IMR-90 (cell line): ENCODE data around the gene MYO5A. TPM values are rescaled to one million over a fixed set of nuclear protein-coding genes. Genes with fewer than 3 reads are reported as not detected.

Source experiments
- ATAC-seq: fragments of 200-7000 bp; cut with Tn5 transposase; 2 replicates; pipeline ENCODE4 v1.9.1; 2020; ENCODE audit warnings: low read depth, mild to moderate bottlenecking, moderate library complexity
- BruUV-seq: library from RNA; stranded (reverse); fragments of 400-500 nt; replicated peaks from 2 replicates; lab custom pipeline; 2021; lab: Mats Ljungman, UMichigan
- CTCF ChIA-PET: fragments of 300-600 bp; formaldehyde crosslinking; extraction: SDS; loops from one replicate; lab custom pipeline; 2021; ENCODE audit warnings: antibody characterized with exemption; lab: Yijun Ruan, JAX
- POLR2A ChIA-PET: fragments of 300-600 bp; sonication (Branson Sonifier 250); formaldehyde crosslinking; loops from one replicate; lab custom pipeline; 2022; ENCODE audit warnings: antibody characterized with exemption; ENCODE audit not compliant: unreplicated experiment; lab: Charles Lee
- DNase-seq: peaks from one replicate; pipeline ENCODE4 v3.0.0; 2013
- H2AFZ ChIP-seq: replicated peaks from 2 replicates; pipeline ENCODE3; 2013; ENCODE audit warnings: low read length, mild to moderate bottlenecking; ENCODE audit not compliant: poor library complexity
- H2AK5ac ChIP-seq: 2 replicates; pipeline ENCODE4 v1.6.1; 2013; ENCODE audit warnings: low read depth, low read length, inconsistent platforms
- H2AK9ac ChIP-seq: replicated peaks from 2 replicates; pipeline ENCODE3; 2013; ENCODE audit warnings: mild to moderate bottlenecking, low read depth, low read length, moderate library complexity; ENCODE audit not compliant: poor library complexity
- H2BK120ac ChIP-seq: 2 replicates; pipeline ENCODE4 v1.6.1; 2013; ENCODE audit warnings: low read depth, low read length, inconsistent platforms
- H2BK15ac ChIP-seq: 3 replicates; pipeline ENCODE4 v1.6.1; 2013; ENCODE audit warnings: low read depth, low read length, inconsistent platforms
- H2BK20ac ChIP-seq: 2 replicates; pipeline ENCODE4 v1.6.1; 2013; ENCODE audit warnings: low read depth, mild to moderate bottlenecking, inconsistent platforms, low read length, moderate library complexity
- H2BK5ac ChIP-seq: 2 replicates; pipeline ENCODE4 v1.6.1; 2013; ENCODE audit warnings: mild to moderate bottlenecking, low read depth, low read length, inconsistent platforms; ENCODE audit not compliant: poor library complexity, severe bottlenecking
- H3K14ac ChIP-seq: replicated peaks from 2 replicates; pipeline ENCODE4 v1.6.1; 2013; ENCODE audit warnings: low read depth, low read length, inconsistent platforms
- H3K18ac ChIP-seq: 2 replicates; pipeline ENCODE4 v1.6.1; 2013; ENCODE audit warnings: low read depth, low read length, control low read depth
- H3K23ac ChIP-seq: 2 replicates; pipeline ENCODE4 v1.6.1; 2013; ENCODE audit warnings: low read depth, low read length, inconsistent platforms
- H3K27ac ChIP-seq: 2 replicates; pipeline ENCODE4 v1.5.1; 2013; ENCODE audit warnings: mild to moderate bottlenecking, control low read depth, low read length; ENCODE audit not compliant: insufficient read depth
- H3K27me3 ChIP-seq: 2 replicates; pipeline ENCODE4 v1.6.1; 2013; ENCODE audit warnings: low read length; ENCODE audit not compliant: control insufficient read depth, insufficient read depth
- H3K36me3 ChIP-seq: 2 replicates; pipeline ENCODE4 v1.6.1; 2013; ENCODE audit warnings: low read length, mixed read lengths; ENCODE audit not compliant: control insufficient read depth, insufficient read depth
- H3K4ac ChIP-seq: 2 replicates; pipeline ENCODE4 v1.6.1; 2013; ENCODE audit warnings: low read depth, low read length, inconsistent platforms
- H3K4me1 ChIP-seq: 2 replicates; pipeline ENCODE4 v1.6.1; 2013; ENCODE audit warnings: low read length, mixed read lengths; ENCODE audit not compliant: control insufficient read depth, insufficient read depth
- H3K4me2 ChIP-seq: 2 replicates; pipeline ENCODE4 v1.6.1; 2013; ENCODE audit warnings: low read depth, mild to moderate bottlenecking, control low read depth, low read length, moderate library complexity
- H3K4me3 ChIP-seq: 2 replicates; pipeline ENCODE4 v1.5.1; 2013; ENCODE audit warnings: low read depth, mild to moderate bottlenecking, control low read depth, low read length, moderate library complexity; ENCODE audit not compliant: insufficient read depth
- H3K56ac ChIP-seq: 2 replicates; pipeline ENCODE4 v1.6.1; 2013; ENCODE audit warnings: low read length, inconsistent platforms; ENCODE audit not compliant: insufficient read depth; ENCODE audit errors: extremely low read depth
- H3K79me1 ChIP-seq, 2 experiments: 2 replicates each; pipeline ENCODE4 v1.6.1; 2013; ENCODE audit warnings: low read length in 2 of 2, inconsistent platforms in 1 of 2, low read depth in 1 of 2
- H3K9ac ChIP-seq: 2 replicates; pipeline ENCODE4 v1.6.1; 2013; ENCODE audit warnings: low read depth, low read length, control low read depth
- H3K9me1 ChIP-seq: 2 replicates; pipeline ENCODE4 v1.6.1; 2013; ENCODE audit warnings: low read length, inconsistent platforms; ENCODE audit not compliant: insufficient read depth
- H3K9me3 ChIP-seq: 2 replicates; pipeline ENCODE4 v1.6.1; 2013; ENCODE audit warnings: low read length; ENCODE audit not compliant: control insufficient read depth, insufficient read depth
- H4K20me1 ChIP-seq: 2 replicates; pipeline ENCODE4 v1.6.1; 2013; ENCODE audit warnings: low read length, inconsistent platforms; ENCODE audit not compliant: insufficient read depth
- H4K5ac ChIP-seq: 2 replicates; pipeline ENCODE4 v1.6.1; 2013; ENCODE audit warnings: mild to moderate bottlenecking, low read depth, low read length, control low read depth
- H4K8ac ChIP-seq, 2 experiments: 2 replicates each; pipeline ENCODE4 v1.6.1; 2013; ENCODE audit warnings: low read depth in 2 of 2, low read length in 2 of 2, control low read depth in 1 of 2, inconsistent platforms in 1 of 2
- H4K91ac ChIP-seq: 2 replicates; pipeline ENCODE4 v1.6.1; 2013; ENCODE audit warnings: low read depth, low read length, inconsistent platforms; ENCODE audit not compliant: insufficient read depth
- BHLHE40 ChIP-seq: fragments of 150-350 bp; IDR thresholded peaks from 2 replicates; pipeline ENCODE4 v1.6.1; 2016; ENCODE audit warnings: mild to moderate bottlenecking, low read depth, low read length
- CEBPB ChIP-seq: IDR thresholded peaks from 2 replicates; pipeline ENCODE4 v1.6.1; 2012; ENCODE audit warnings: low read depth, low read length, improper control_type of control experiment
- CHD1 ChIP-seq: IDR thresholded peaks from 2 replicates; pipeline ENCODE4 v1.6.1; 2012; ENCODE audit warnings: low read depth, low read length, improper control_type of control experiment
- ELK1 ChIP-seq: fragments of 150-350 bp; IDR thresholded peaks from 2 replicates; pipeline ENCODE4 v1.6.1; 2016; ENCODE audit warnings: low read depth, mild to moderate bottlenecking, low read length, moderate library complexity, borderline replicate concordance
- FOS ChIP-seq: fragments of 150-350 bp; IDR thresholded peaks from 2 replicates; pipeline ENCODE4 v1.6.1; 2016; ENCODE audit warnings: low read depth, low read length
- MAFK ChIP-seq: IDR thresholded peaks from 2 replicates; pipeline ENCODE4 v1.6.1; 2012; ENCODE audit warnings: low read depth, low read length, improper control_type of control experiment
- MAZ ChIP-seq: IDR thresholded peaks from 2 replicates; pipeline ENCODE4 v1.6.1; 2012; ENCODE audit warnings: low read depth, mild to moderate bottlenecking, low read length, improper control_type of control experiment, moderate library complexity, borderline replicate concordance
- MXI1 ChIP-seq: IDR thresholded peaks from 2 replicates; pipeline ENCODE4 v1.6.1; 2012; ENCODE audit warnings: low read depth, mild to moderate bottlenecking, low read length, moderate library complexity, borderline replicate concordance
- NFE2L2 ChIP-seq: fragments of 150-350 bp; IDR thresholded peaks from 2 replicates; pipeline ENCODE4 v1.6.1; 2016; ENCODE audit warnings: low read depth, mild to moderate bottlenecking, low read length
- POLR2A ChIP-seq: IDR thresholded peaks from 2 replicates; pipeline ENCODE4 v1.6.1; 2012; ENCODE audit warnings: mild to moderate bottlenecking, low read depth, low read length
- RAD21 ChIP-seq: IDR thresholded peaks from 2 replicates; pipeline ENCODE4 v1.6.1; 2012; ENCODE audit warnings: low read length, improper control_type of control experiment
- RCOR1 ChIP-seq: IDR thresholded peaks from 2 replicates; pipeline ENCODE4 v1.6.1; 2012; ENCODE audit warnings: mild to moderate bottlenecking, low read length, improper control_type of control experiment; ENCODE audit not compliant: insufficient replicate concordance
- RFX5 ChIP-seq: IDR thresholded peaks from 2 replicates; pipeline ENCODE4 v1.8.0; 2012; ENCODE audit warnings: low read depth, mild to moderate bottlenecking, low read length, moderate library complexity
- SMC3 ChIP-seq: fragments of 150-350 bp; IDR thresholded peaks from 2 replicates; pipeline ENCODE4 v1.6.1; 2016; ENCODE audit warnings: low read depth, mild to moderate bottlenecking, antibody characterized with exemption, low read length, moderate library complexity
- USF2 ChIP-seq: fragments of 150-350 bp; IDR thresholded peaks from 2 replicates; pipeline ENCODE4 v1.6.1; 2017; ENCODE audit warnings: mild to moderate bottlenecking, antibody characterized with exemption, low read length, low read depth
- WGBS, 2 experiments: methylation state at CpG; one replicate each; pipeline versions ENCODE4 v1.1.5 to v1.1.7; 2013; ENCODE audit warnings: missing lambda C conversion rate in 2 of 2; ENCODE audit not compliant: insufficient read length in 1 of 2; ENCODE audit errors: extremely low coverage in 2 of 2; 5-methylcytosine and 5-hydroxymethylcytosine counted together
- dilution Hi-C: fragments of 300-500 bp; cut with HindIII; formaldehyde crosslinking; loops from one replicate; pipeline ENCODE4 v1.14.3; 2018; ENCODE audit warnings: low sequenced_read_pairs; ENCODE audit not compliant: unreplicated experiment
- in situ Hi-C: fragments of 300-500 bp; cut with MboI; formaldehyde crosslinking; loops from 3 replicates; pipeline ENCODE4 v1.14.3; 2019; ENCODE audit warnings: low sequenced_read_pairs, inconsistent platforms, mixed read lengths
- intact Hi-C: fragments of 100-400 bp; cut with micrococcal nuclease; formaldehyde crosslinking; loops from 2 replicates; pipeline ENCODE4 v1.10.0; 2022
- polyA plus RNA-seq, 3 experiments: library from polyadenylated mRNA; depleted of rRNA; stranded (reverse); fragments of >200 nt; gene quantifications; 2 replicates each; pipeline ENCODE4 v1.2.3, GENCODE V29; 2012; ENCODE audit warnings: low replicate concordance in 1 of 3
- total RNA-seq: library from RNA; depleted of rRNA; stranded (reverse); fragments of >200 nt; gene quantifications from 2 replicates; pipeline ENCODE4 v1.2.3, GENCODE V29; 2012

Gene MYO5A
- total and polyA plus RNA-seq, 2 of the 4 experiments (the other 2 are of a cell fraction): 19.4 to 69.2 TPM

- no peaks in the 10 kb centered on the region for H3K9me3 ChIP-seq
- dilution Hi-C loops: no loop called here
- WGBS, 2 experiments: 30% methylated on average over 2 of the region's 13 CpGs; no CpG with 5 or more reads in 1 of the 2 experiments
- no peaks in the 10 kb centered on the region for H3K36me3 ChIP-seq
- no peak overlapping the region for H3K4me3 ChIP-seq
- no peak overlapping the region for H4K5ac ChIP-seq
- ATAC-seq (peak; percentile 94), DNase-seq (peak; percentile 46)
- no peak overlapping the region; the same call in 1 of the 2 replicates for H4K91ac ChIP-seq
- ChIA-PET CTCF (interaction anchor here (0.5 to 0.6 kb wide), 3 partner anchors 23 to 213 kb away, joined by 3 to 4 read pairs (median 3); no protein-coding TSS in a partner anchor), POLR2A (no interaction called here)
- no peak overlapping the region for H2AK5ac ChIP-seq
- H3K27ac ChIP-seq: no peak overlapping the region
- H3K27me3 ChIP-seq: peaks cover 15% of the 10 kb centered on the region
- H3K4ac ChIP-seq: no peak overlapping the region; the same call in 1 of the 2 replicates
- H4K8ac ChIP-seq: peak overlapping the region in 1 of 2 experiments; percentile 3; a peak in 1 of 4 replicates
- peak overlapping the region; percentile 19; the same call in 1 of the 2 replicates for H2BK120ac ChIP-seq
- H3K14ac ChIP-seq: no peak overlapping the region; the same call in 1 of the 2 replicates
- no peak overlapping the region for H3K9ac ChIP-seq
- H2BK20ac ChIP-seq: no peak overlapping the region
- H3K79me1 ChIP-seq: no peaks in the 10 kb centered on the region
- H2BK5ac ChIP-seq: no peak overlapping the region
- no peak overlapping the region; the same call in 1 of the 2 replicates for H3K23ac ChIP-seq
- H2BK15ac ChIP-seq: no peak overlapping the region
- H3K56ac ChIP-seq: no peak overlapping the region
- in situ Hi-C loops: no loop called here
- H3K9me1 ChIP-seq: peaks cover 5% of the 10 kb centered on the region; the same call in 1 of the 2 replicates
- peak overlapping the region; percentile 26; the same call in 1 of the 2 replicates for H3K18ac ChIP-seq
- BruUV-seq: no TSS peak
- intact Hi-C loops: no loop called here
- H2AFZ ChIP-seq: peak overlapping the region; percentile 83
- peak overlapping the region; percentile 5 for H2AK9ac ChIP-seq
- peaks cover 8% of the 10 kb centered on the region for H3K4me1 ChIP-seq
- no peak overlapping the region for H3K4me2 ChIP-seq
- no peaks in the 10 kb centered on the region for H4K20me1 ChIP-seq
- TF ChIP-seq POLR2A (no peak), SMC3 (no peak), MAFK (no peak), MAZ (no peak), CHD1 (no peak), USF2 (no peak), MXI1 (no peak), BHLHE40 (no peak), NFE2L2 (no peak), RCOR1 (no peak), CEBPB (no peak), ELK1 (no peak), RFX5 (no peak), RAD21 (no peak), FOS (no peak)
These were observed 240.4 kb downstream of the MYO5A start for GRCh38 chr15:52288051-52288942.
